Neural cell (in vitro differentiated cells): ENCODE measurements around the gene PIEZO1. TPM values are rescaled to one million over a fixed set of nuclear protein-coding genes. Genes with fewer than 3 reads are reported as not detected.

Source experiments
- H2AFZ ChIP-seq: fragments of 200-600, 300-800 bp; sonication (generic), shearing (Covaris generic); 2 replicates; pipeline ENCODE4 v1.6.0; 2014; ENCODE audit warnings: low read depth, mild to moderate bottlenecking, antibody characterized with exemption, low read length, moderate library complexity
- H3F3A ChIP-seq: fragments of 200-600 bp; shearing (Covaris generic); 2 replicates; pipeline ENCODE4 v1.6.1; 2016; ENCODE audit warnings: mild to moderate bottlenecking, moderate library complexity, mixed read lengths, antibody characterized with exemption, low read length; ENCODE audit not compliant: insufficient read depth, poor library complexity, severe bottlenecking
- H3K27ac ChIP-seq: fragments of 200-600, 300-800 bp; sonication (generic), shearing (Covaris generic); 2 replicates; pipeline ENCODE4 v1.5.1; 2014; ENCODE audit warnings: mild to moderate bottlenecking, low read length, moderate library complexity
- H3K27me3 ChIP-seq: fragments of 300-800, 200-600 bp; sonication (generic), shearing (Covaris generic); 2 replicates; pipeline ENCODE4 v1.6.0; 2014; ENCODE audit warnings: mild to moderate bottlenecking, low read depth, low read length, moderate library complexity; ENCODE audit not compliant: insufficient read depth
- H3K36me3 ChIP-seq: fragments of 300-800, 200-600 bp; sonication (generic), shearing (Covaris generic); 2 replicates; pipeline ENCODE4 v1.5.1; 2014; ENCODE audit warnings: mild to moderate bottlenecking, antibody characterized with exemption, low read length, moderate library complexity; ENCODE audit not compliant: insufficient read depth
- H3K4me2 ChIP-seq: fragments of 300-800, 200-600 bp; sonication (generic), shearing (Covaris generic); 2 replicates; pipeline ENCODE4 v1.6.0; 2014; ENCODE audit warnings: mild to moderate bottlenecking, low read length
- H3K4me3 ChIP-seq: fragments of 300-800, 200-600 bp; sonication (generic), shearing (Covaris generic); 2 replicates; pipeline ENCODE4 v1.5.1; 2014; ENCODE audit warnings: mild to moderate bottlenecking, low read length, moderate library complexity
- H3K79me2 ChIP-seq: fragments of 200-600 bp; shearing (Covaris generic); replicated peaks from 2 replicates; pipeline ENCODE4 v1.6.0; 2014; ENCODE audit warnings: mild to moderate bottlenecking, low read length, moderate library complexity; ENCODE audit not compliant: insufficient read depth
- H3K9ac ChIP-seq: fragments of 300-800, 200-600 bp; sonication (generic), shearing (Covaris generic); 2 replicates; pipeline ENCODE4 v1.6.1; 2016; ENCODE audit warnings: mild to moderate bottlenecking, low read length, mixed read lengths
- H3K9me2 ChIP-seq: fragments of 200-600 bp; shearing (Covaris generic); 2 replicates; pipeline ENCODE4 v1.6.1; 2016; ENCODE audit warnings: mild to moderate bottlenecking, low read length, mixed read lengths; ENCODE audit not compliant: insufficient read depth
- H3K9me3 ChIP-seq: fragments of 200-600, 300-800 bp; sonication (generic), shearing (Covaris generic); 2 replicates; pipeline ENCODE4 v1.6.1; 2016; ENCODE audit warnings: mild to moderate bottlenecking, mixed run types, low read length, moderate library complexity, mixed read lengths
- H4K20me1 ChIP-seq: fragments of 200-600 bp; shearing (Covaris generic); 2 replicates; pipeline ENCODE4 v1.6.1; 2016; ENCODE audit warnings: mild to moderate bottlenecking, mixed run types; ENCODE audit not compliant: insufficient read depth
- CTCF ChIP-seq: fragments of 450-650 bp; IDR thresholded peaks from 2 replicates; pipeline ENCODE4 v1.5.1; 2014; ENCODE audit warnings: antibody characterized with exemption, mild to moderate bottlenecking, moderate library complexity; ENCODE audit not compliant: poor library complexity, severe bottlenecking
- EP300 ChIP-seq: fragments of 450-650 bp; conservative IDR thresholded peaks from 2 replicates; pipeline ENCODE4 v1.6.1; 2014; ENCODE audit warnings: antibody characterized with exemption, mild to moderate bottlenecking, moderate library complexity; ENCODE audit not compliant: poor library complexity, severe bottlenecking
- EZH2 ChIP-seq: fragments of 200-600, 300-800 bp; shearing (Covaris generic), sonication (generic); IDR thresholded peaks from 2 replicates; pipeline ENCODE4 v1.6.1; 2014; ENCODE audit warnings: antibody characterized with exemption, low read length, borderline replicate concordance, mild to moderate bottlenecking; ENCODE audit not compliant: insufficient read depth, poor library complexity, severe bottlenecking
- MXI1 ChIP-seq: fragments of 450-650 bp; conservative IDR thresholded peaks from 2 replicates; pipeline ENCODE4 v1.6.1; 2014; ENCODE audit warnings: antibody characterized with exemption, mild to moderate bottlenecking; ENCODE audit not compliant: poor library complexity, severe bottlenecking
- POLR2AphosphoS5 ChIP-seq: IDR thresholded peaks from 2 replicates; pipeline ENCODE4 v1.6.1; 2012
- RAD21 ChIP-seq: fragments of 450-650 bp; conservative IDR thresholded peaks from 2 replicates; pipeline ENCODE4 v1.6.1; 2014; ENCODE audit warnings: antibody characterized with exemption, mild to moderate bottlenecking, moderate library complexity
- REST ChIP-seq: IDR thresholded peaks from 2 replicates; pipeline ENCODE4 v1.6.1; 2012; ENCODE audit warnings: borderline replicate concordance
- SMC3 ChIP-seq: fragments of 450-650 bp; conservative IDR thresholded peaks from 2 replicates; pipeline ENCODE4 v1.6.1; 2014; ENCODE audit warnings: antibody characterized with exemption, mild to moderate bottlenecking, moderate library complexity; ENCODE audit not compliant: poor library complexity
- TAF1 ChIP-seq: IDR thresholded peaks from 2 replicates; pipeline ENCODE4 v1.6.1; 2012; ENCODE audit warnings: low read depth
- polyA plus RNA-seq: library from polyadenylated mRNA; depleted of rRNA; stranded (reverse); fragments of >200 nt; gene quantifications from 2 replicates; pipeline ENCODE4 v1.2.3, GENCODE V29; 2014

PIEZO1 gene
- polyA plus RNA-seq, 1 donor from 2014 or later, result not detected

GRCh38 chr16:88697116-88697830 is 87.7 kb downstream of the PIEZO1 start:
- no peaks in the 10 kb centered on the region for H3K27me3 ChIP-seq
- no peaks in the 10 kb centered on the region for H3K79me2 ChIP-seq
- no peak overlapping the region for H2AFZ ChIP-seq
- H3K9ac ChIP-seq, result no peak overlapping the region
- TF ChIP-seq EP300 (no peak), MXI1 (no peak), SMC3 (no peak), POLR2AphosphoS5 (no peak), TAF1 (no peak), RAD21 (no peak), CTCF (no peak), EZH2 (no peak), REST (no peak)
- H3K27ac ChIP-seq, result no peak overlapping the region
- H3K9me2 ChIP-seq, result no peaks in the 10 kb centered on the region
- no peak overlapping the region for H3K4me3 ChIP-seq
- H4K20me1 ChIP-seq, result no peaks in the 10 kb centered on the region
- no peaks in the 10 kb centered on the region for H3K36me3 ChIP-seq
- no peaks in the 10 kb centered on the region for H3F3A ChIP-seq
- no peak overlapping the region for H3K4me2 ChIP-seq
- H3K9me3 ChIP-seq, result no peaks in the 10 kb centered on the region

- no peak overlapping the region for H2AFZ ChIP-seq
- no peaks in the 10 kb centered on the region for H3K9me3 ChIP-seq
- H3F3A ChIP-seq, result no peaks in the 10 kb centered on the region
- H3K4me3 ChIP-seq, result no peak overlapping the region
- TF ChIP-seq EP300 (no peak), SMC3 (no peak), REST (no peak), POLR2AphosphoS5 (no peak), RAD21 (no peak), CTCF (no peak)
- no peaks in the 10 kb centered on the region for H3K9me2 ChIP-seq
- no peak overlapping the region for H3K27ac ChIP-seq
- H3K4me2 ChIP-seq, result no peak overlapping the region
- no peak overlapping the region for H3K9ac ChIP-seq
- H4K20me1 ChIP-seq, result no peaks in the 10 kb centered on the region
- no peaks in the 10 kb centered on the region for H3K27me3 ChIP-seq
- no peaks in the 10 kb centered on the region for H3K79me2 ChIP-seq
- no peaks in the 10 kb centered on the region for H3K36me3 ChIP-seq
Measured at GRCh38 chr16:88696441-88696840, 88.6 kb downstream of the PIEZO1 start.
